IMR-90 (cell line): ENCODE data around the gene BRWD1. TPM values are rescaled to one million over a fixed set of nuclear protein-coding genes. Genes with fewer than 3 reads are reported as not detected.

Experiments
- ATAC-seq: fragments of 200-7000 bp; cut with Tn5 transposase; 2 replicates; pipeline ENCODE4 v1.9.1; 2020; ENCODE audit warnings: low read depth, mild to moderate bottlenecking, moderate library complexity
- BruUV-seq: library from RNA; stranded (reverse); fragments of 400-500 nt; replicated peaks from 2 replicates; lab custom pipeline; 2021; lab: Mats Ljungman, UMichigan
- CTCF ChIA-PET: fragments of 300-600 bp; formaldehyde crosslinking; extraction: SDS; loops from one replicate; lab custom pipeline; 2021; ENCODE audit warnings: antibody characterized with exemption; lab: Yijun Ruan, JAX
- POLR2A ChIA-PET: fragments of 300-600 bp; sonication (Branson Sonifier 250); formaldehyde crosslinking; loops from one replicate; lab custom pipeline; 2022; ENCODE audit warnings: antibody characterized with exemption; ENCODE audit not compliant: unreplicated experiment; lab: Charles Lee
- DNase-seq: peaks from one replicate; pipeline ENCODE4 v3.0.0; 2013
- H2AFZ ChIP-seq: replicated peaks from 2 replicates; pipeline ENCODE3; 2013; ENCODE audit warnings: low read length, mild to moderate bottlenecking; ENCODE audit not compliant: poor library complexity
- H2AK5ac ChIP-seq: 2 replicates; pipeline ENCODE4 v1.6.1; 2013; ENCODE audit warnings: low read depth, low read length, inconsistent platforms
- H2AK9ac ChIP-seq: replicated peaks from 2 replicates; pipeline ENCODE3; 2013; ENCODE audit warnings: mild to moderate bottlenecking, low read depth, low read length, moderate library complexity; ENCODE audit not compliant: poor library complexity
- H2BK120ac ChIP-seq: 2 replicates; pipeline ENCODE4 v1.6.1; 2013; ENCODE audit warnings: low read depth, low read length, inconsistent platforms
- H2BK15ac ChIP-seq: 3 replicates; pipeline ENCODE4 v1.6.1; 2013; ENCODE audit warnings: low read depth, low read length, inconsistent platforms
- H2BK20ac ChIP-seq: 2 replicates; pipeline ENCODE4 v1.6.1; 2013; ENCODE audit warnings: low read depth, mild to moderate bottlenecking, inconsistent platforms, low read length, moderate library complexity
- H2BK5ac ChIP-seq: 2 replicates; pipeline ENCODE4 v1.6.1; 2013; ENCODE audit warnings: mild to moderate bottlenecking, low read depth, low read length, inconsistent platforms; ENCODE audit not compliant: poor library complexity, severe bottlenecking
- H3K14ac ChIP-seq: replicated peaks from 2 replicates; pipeline ENCODE4 v1.6.1; 2013; ENCODE audit warnings: low read depth, low read length, inconsistent platforms
- H3K18ac ChIP-seq: 2 replicates; pipeline ENCODE4 v1.6.1; 2013; ENCODE audit warnings: low read depth, low read length, control low read depth
- H3K23ac ChIP-seq: 2 replicates; pipeline ENCODE4 v1.6.1; 2013; ENCODE audit warnings: low read depth, low read length, inconsistent platforms
- H3K27ac ChIP-seq: 2 replicates; pipeline ENCODE4 v1.5.1; 2013; ENCODE audit warnings: mild to moderate bottlenecking, control low read depth, low read length; ENCODE audit not compliant: insufficient read depth
- H3K27me3 ChIP-seq: 2 replicates; pipeline ENCODE4 v1.6.1; 2013; ENCODE audit warnings: low read length; ENCODE audit not compliant: control insufficient read depth, insufficient read depth
- H3K36me3 ChIP-seq: 2 replicates; pipeline ENCODE4 v1.6.1; 2013; ENCODE audit warnings: low read length, mixed read lengths; ENCODE audit not compliant: control insufficient read depth, insufficient read depth
- H3K4ac ChIP-seq: 2 replicates; pipeline ENCODE4 v1.6.1; 2013; ENCODE audit warnings: low read depth, low read length, inconsistent platforms
- H3K4me1 ChIP-seq: 2 replicates; pipeline ENCODE4 v1.6.1; 2013; ENCODE audit warnings: low read length, mixed read lengths; ENCODE audit not compliant: control insufficient read depth, insufficient read depth
- H3K4me2 ChIP-seq: 2 replicates; pipeline ENCODE4 v1.6.1; 2013; ENCODE audit warnings: low read depth, mild to moderate bottlenecking, control low read depth, low read length, moderate library complexity
- H3K4me3 ChIP-seq: 2 replicates; pipeline ENCODE4 v1.5.1; 2013; ENCODE audit warnings: low read depth, mild to moderate bottlenecking, control low read depth, low read length, moderate library complexity; ENCODE audit not compliant: insufficient read depth
- H3K56ac ChIP-seq: 2 replicates; pipeline ENCODE4 v1.6.1; 2013; ENCODE audit warnings: low read length, inconsistent platforms; ENCODE audit not compliant: insufficient read depth; ENCODE audit errors: extremely low read depth
- H3K79me1 ChIP-seq, 2 experiments: 2 replicates each; pipeline ENCODE4 v1.6.1; 2013; ENCODE audit warnings: low read length in 2 of 2, inconsistent platforms in 1 of 2, low read depth in 1 of 2
- H3K9ac ChIP-seq: 2 replicates; pipeline ENCODE4 v1.6.1; 2013; ENCODE audit warnings: low read depth, low read length, control low read depth
- H3K9me1 ChIP-seq: 2 replicates; pipeline ENCODE4 v1.6.1; 2013; ENCODE audit warnings: low read length, inconsistent platforms; ENCODE audit not compliant: insufficient read depth
- H3K9me3 ChIP-seq: 2 replicates; pipeline ENCODE4 v1.6.1; 2013; ENCODE audit warnings: low read length; ENCODE audit not compliant: control insufficient read depth, insufficient read depth
- H4K20me1 ChIP-seq: 2 replicates; pipeline ENCODE4 v1.6.1; 2013; ENCODE audit warnings: low read length, inconsistent platforms; ENCODE audit not compliant: insufficient read depth
- H4K5ac ChIP-seq: 2 replicates; pipeline ENCODE4 v1.6.1; 2013; ENCODE audit warnings: mild to moderate bottlenecking, low read depth, low read length, control low read depth
- H4K8ac ChIP-seq, 2 experiments: 2 replicates each; pipeline ENCODE4 v1.6.1; 2013; ENCODE audit warnings: low read depth in 2 of 2, low read length in 2 of 2, control low read depth in 1 of 2, inconsistent platforms in 1 of 2
- H4K91ac ChIP-seq: 2 replicates; pipeline ENCODE4 v1.6.1; 2013; ENCODE audit warnings: low read depth, low read length, inconsistent platforms; ENCODE audit not compliant: insufficient read depth
- FOS ChIP-seq: fragments of 150-350 bp; IDR thresholded peaks from 2 replicates; pipeline ENCODE4 v1.6.1; 2016; ENCODE audit warnings: low read depth, low read length
- MAZ ChIP-seq: IDR thresholded peaks from 2 replicates; pipeline ENCODE4 v1.6.1; 2012; ENCODE audit warnings: low read depth, mild to moderate bottlenecking, low read length, improper control_type of control experiment, moderate library complexity, borderline replicate concordance
- NFE2L2 ChIP-seq: fragments of 150-350 bp; IDR thresholded peaks from 2 replicates; pipeline ENCODE4 v1.6.1; 2016; ENCODE audit warnings: low read depth, mild to moderate bottlenecking, low read length
- WGBS, 2 experiments: methylation state at CpG; one replicate each; pipeline versions ENCODE4 v1.1.5 to v1.1.7; 2013; ENCODE audit warnings: missing lambda C conversion rate in 2 of 2; ENCODE audit not compliant: insufficient read length in 1 of 2; ENCODE audit errors: extremely low coverage in 2 of 2; 5-methylcytosine and 5-hydroxymethylcytosine counted together
- dilution Hi-C: fragments of 300-500 bp; cut with HindIII; formaldehyde crosslinking; loops from one replicate; pipeline ENCODE4 v1.14.3; 2018; ENCODE audit warnings: low sequenced_read_pairs; ENCODE audit not compliant: unreplicated experiment
- in situ Hi-C: fragments of 300-500 bp; cut with MboI; formaldehyde crosslinking; loops from 3 replicates; pipeline ENCODE4 v1.14.3; 2019; ENCODE audit warnings: low sequenced_read_pairs, inconsistent platforms, mixed read lengths
- intact Hi-C: fragments of 100-400 bp; cut with micrococcal nuclease; formaldehyde crosslinking; loops from 2 replicates; pipeline ENCODE4 v1.10.0; 2022
- polyA plus RNA-seq, 3 experiments: library from polyadenylated mRNA; depleted of rRNA; stranded (reverse); fragments of >200 nt; gene quantifications; 2 replicates each; pipeline ENCODE4 v1.2.3, GENCODE V29; 2012; ENCODE audit warnings: low replicate concordance in 1 of 3
- total RNA-seq: library from RNA; depleted of rRNA; stranded (reverse); fragments of >200 nt; gene quantifications from 2 replicates; pipeline ENCODE4 v1.2.3, GENCODE V29; 2012

Gene BRWD1
- total and polyA plus RNA-seq, 2 of the 4 experiments (the other 2 are of a cell fraction): 6.7 to 28.7 TPM

- Histone ChIP-seq H2BK15ac (no peak overlapping the region), H3K56ac (peak overlapping the region; percentile 22; the same call in 1 of the 2 replicates), H2BK20ac (no peak overlapping the region), H2BK120ac (no peak overlapping the region), H3K27ac (no peak overlapping the region), H3K79me1 (peaks cover 0 to 6% of the 10 kb centered on the region in 2 experiments; a peak in 1 of 4 replicates), H3K4me1 (no peaks in the 10 kb centered on the region; the same call in 1 of the 2 replicates), H4K5ac (no peak overlapping the region), H3K23ac (no peak overlapping the region), H2AK5ac (no peak overlapping the region), H3K9me3 (no peaks in the 10 kb centered on the region), H3K9me1 (no peaks in the 10 kb centered on the region), H4K91ac (no peak overlapping the region), H3K27me3 (no peaks in the 10 kb centered on the region), H2BK5ac (peak overlapping the region; percentile 85), H3K14ac (no peak overlapping the region), H3K4me3 (no peak overlapping the region), H3K18ac (no peak overlapping the region), H2AK9ac (no peak overlapping the region), H3K9ac (no peak overlapping the region), H3K36me3 (no peaks in the 10 kb centered on the region), H3K4ac (0 out of 2 replicates have a peak overlapping the region, but pooled peaks have one; percentile 51), H4K8ac (peak overlapping the region in 1 of 2 experiments; percentile 66; a peak in 1 of 4 replicates), H4K20me1 (peaks cover 1% of the 10 kb centered on the region; the same call in 1 of the 2 replicates), H3K4me2 (no peak overlapping the region), H2AFZ (no peak overlapping the region)
- no TSS peak for BruUV-seq
- 60% methylated on average over 2 of the region's 3 CpGs; no CpG with 5 or more reads in 1 of the 2 experiments for WGBS, 2 experiments
- TF ChIP-seq MAZ (no peak), FOS (peak; percentile 28; the same call in 1 of the 2 replicates), NFE2L2 (no peak)
- no peak for ATAC-seq
- POLR2A ChIA-PET: no interaction called here
- dilution Hi-C loops: no loop called here
- DNase-seq: peak; percentile 73
- in situ Hi-C loops: no loop called here
- CTCF ChIA-PET: interaction anchor here (1.3 kb wide), 1 partner anchor 10 kb away, joined by 4 read pairs; no protein-coding TSS in a partner anchor
- intact Hi-C loops: no loop called here
Observed at GRCh38 chr21:39353295-39353694, 39.9 kb upstream of the BRWD1 start.
